Renal cortical epithelial cell (primary cell): ENCODE results near the gene RHBDF1. TPM values are rescaled to one million over a fixed set of nuclear protein-coding genes. Genes with fewer than 3 reads are reported as not detected.
A peak's percentile ranks its signal among the peaks of the same experiment; 100 is the strongest.

Source experiments
- DNase-seq: peaks from one replicate; pipeline ENCODE4 v3.0.0-alpha.2; 2011; ENCODE audit warnings: low read depth
- total RNA-seq: library from RNA; depleted of rRNA; stranded (reverse); fragments of >200 nt; gene quantifications from 2 replicates; pipeline ENCODE4 v1.2.3, GENCODE V29; 2014

RHBDF1 gene
- total RNA-seq, result 20.7 and 37.3 TPM in 2 replicates

- DNase-seq, result no peak
Measured at GRCh38 chr16:72561-73548, at the start of gene RHBDF1. Gene RHBDF1 (minus strand): TSS chr16:72631. CDS start chr16:65015, 7,616 bp downstream.

- no peak for DNase-seq
Measured at GRCh38 chr16:120756-121155, 48.3 kb upstream of the RHBDF1 start.

- DNase-seq, result no peak
Measured at GRCh38 chr16:119835-120491, 47.5 kb upstream of the RHBDF1 start.

- DNase-seq, result no peak
Measured at GRCh38 chr16:119295-119694, 46.9 kb upstream of the RHBDF1 start.

- DNase-seq, result no peak
Measured at GRCh38 chr16:118857-119256, 46.4 kb upstream of the RHBDF1 start.

- DNase-seq, result no peak
Measured at GRCh38 chr16:117379-118365, 45.2 kb upstream of the RHBDF1 start.

GRCh38 chr16:116015-116414 lies 43.6 kb upstream of the RHBDF1 start:
- no peak for DNase-seq

- DNase-seq, result no peak
Measured at GRCh38 chr16:114327-114726, 41.9 kb upstream of the RHBDF1 start.

- no peak for DNase-seq
Measured at GRCh38 chr16:112153-112840, 39.9 kb upstream of the RHBDF1 start.

- peak; percentile 71 for DNase-seq
Measured at GRCh38 chr16:106623-107324, 34.3 kb upstream of the RHBDF1 start.

GRCh38 chr16:105521-105920 lies 33.1 kb upstream of the RHBDF1 start:
- DNase-seq, result no peak

- no peak for DNase-seq
Measured at GRCh38 chr16:104928-105327, 32.5 kb upstream of the RHBDF1 start.

GRCh38 chr16:104355-104754 lies 31.9 kb upstream of the RHBDF1 start:
- DNase-seq, result no peak

- DNase-seq, result peak; percentile 59
Measured at GRCh38 chr16:102060-102855, 29.8 kb upstream of the RHBDF1 start.

- peak; percentile 27 for DNase-seq
Measured at GRCh38 chr16:101586-101985, 29.2 kb upstream of the RHBDF1 start.

- DNase-seq, result no peak
Measured at GRCh38 chr16:100989-101388, 28.6 kb upstream of the RHBDF1 start.

- no peak for DNase-seq
Measured at GRCh38 chr16:97822-98221, 25.4 kb upstream of the RHBDF1 start.

- DNase-seq, result peak; percentile 75
Measured at GRCh38 chr16:96935-97381, 24.5 kb upstream of the RHBDF1 start.

- no peak for DNase-seq
Measured at GRCh38 chr16:94918-95265, 22.5 kb upstream of the RHBDF1 start.
